OCI-LY3 (cell line): ENCODE results near the gene PSMB1.
"Not testable (repeated sequence)": the region's sequence is repeated elsewhere in the genome, so short reads cannot be mapped to it uniquely, and the experiment has no call there.

Source experiments
- H2AFZ ChIP-seq: fragments of 200-600, 300-600 bp; shearing (Covaris generic); 2 replicates; pipeline ENCODE4 v1.6.0; 2014; ENCODE audit warnings: antibody characterized with exemption, low read depth, low read length
- H3K27ac ChIP-seq: fragments of 200-600, 300-600 bp; sonication (generic); 2 replicates; pipeline ENCODE4 v1.5.1; 2014; ENCODE audit warnings: mild to moderate bottlenecking, low read length, moderate library complexity, mixed read lengths
- H3K27me3 ChIP-seq: fragments of 200-600, 300-600 bp; sonication (generic); 2 replicates; pipeline ENCODE4 v1.6.1; 2014; ENCODE audit warnings: low read depth, low read length, mixed read lengths
- H3K36me3 ChIP-seq: fragments of 200-600, 300-600 bp; sonication (generic); replicated peaks from 2 replicates; pipeline ENCODE3; 2014; ENCODE audit warnings: low read depth, low read length, mixed read lengths
- H3K4me1 ChIP-seq: fragments of 300-600, 200-600 bp; sonication (generic); 2 replicates; pipeline ENCODE4 v1.6.1; 2014; ENCODE audit warnings: low read length, mixed read lengths
- H3K4me2 ChIP-seq: fragments of 200-600, 300-600 bp; sonication (generic); 2 replicates; pipeline ENCODE4 v1.6.1; 2014; ENCODE audit warnings: low read length, mixed read lengths
- H3K4me3 ChIP-seq: fragments of 300-600, 200-600 bp; sonication (generic); 2 replicates; pipeline ENCODE4 v1.5.1; 2014; ENCODE audit warnings: antibody characterized with exemption, mild to moderate bottlenecking, low read length, moderate library complexity
- H3K79me2 ChIP-seq: fragments of 300-600, 200-600 bp; shearing (Covaris generic); 2 replicates; pipeline ENCODE4 v1.6.1; 2014; ENCODE audit warnings: mild to moderate bottlenecking, low read length, mixed read lengths
- H3K9ac ChIP-seq: fragments of 300-600, 200-600 bp; shearing (Covaris generic); 2 replicates; pipeline ENCODE4 v1.6.0; 2014; ENCODE audit warnings: mild to moderate bottlenecking, low read length, moderate library complexity
- H3K9me3 ChIP-seq: fragments of 200-600, 300-600 bp; shearing (Covaris generic); 2 replicates; pipeline ENCODE4 v1.6.1; 2014; ENCODE audit warnings: low read length, mixed read lengths; ENCODE audit not compliant: insufficient read depth
- H4K20me1 ChIP-seq: fragments of 200-600, 300-600 bp; sonication (generic); 2 replicates; pipeline ENCODE4 v1.6.1; 2016; ENCODE audit warnings: low read length, mixed read lengths; ENCODE audit not compliant: insufficient read depth
- EZH2phosphoT487 ChIP-seq: fragments of 200-600 bp; shearing (Covaris generic); IDR thresholded peaks from 2 replicates; pipeline ENCODE4 v1.6.1; 2018; ENCODE audit warnings: antibody characterized with exemption, mixed run types, low read depth
- TF ChIP-seq, protein P1 (sequence below): fragments of 200-600, 300-600 bp; sonication (generic); IDR thresholded peaks from 2 replicates; pipeline ENCODE4 v1.5.1; 2014; ENCODE audit warnings: antibody characterized with exemption, low read length, low read depth

The PSMB1 gene

GRCh38 chr6:170509723-170510018 lies 43.4 kb downstream of the PSMB1 start:
- Histone ChIP-seq H3K9me3 (no peaks in the 10 kb centered on the region), H3K27ac (no peak overlapping the region), H3K27me3 (no peaks in the 10 kb centered on the region), H3K79me2 (no peaks in the 10 kb centered on the region), H3K36me3 (no peaks in the 10 kb centered on the region), H3K4me1 (no peaks in the 10 kb centered on the region), H4K20me1 (no peaks in the 10 kb centered on the region), H3K4me3 (no peak overlapping the region), H3K9ac (no peak overlapping the region), H2AFZ (no peak overlapping the region), H3K4me2 (no peak overlapping the region)
- TF ChIP-seq EZH2phosphoT487 = no peak
- TF ChIP-seq, protein P1, sequence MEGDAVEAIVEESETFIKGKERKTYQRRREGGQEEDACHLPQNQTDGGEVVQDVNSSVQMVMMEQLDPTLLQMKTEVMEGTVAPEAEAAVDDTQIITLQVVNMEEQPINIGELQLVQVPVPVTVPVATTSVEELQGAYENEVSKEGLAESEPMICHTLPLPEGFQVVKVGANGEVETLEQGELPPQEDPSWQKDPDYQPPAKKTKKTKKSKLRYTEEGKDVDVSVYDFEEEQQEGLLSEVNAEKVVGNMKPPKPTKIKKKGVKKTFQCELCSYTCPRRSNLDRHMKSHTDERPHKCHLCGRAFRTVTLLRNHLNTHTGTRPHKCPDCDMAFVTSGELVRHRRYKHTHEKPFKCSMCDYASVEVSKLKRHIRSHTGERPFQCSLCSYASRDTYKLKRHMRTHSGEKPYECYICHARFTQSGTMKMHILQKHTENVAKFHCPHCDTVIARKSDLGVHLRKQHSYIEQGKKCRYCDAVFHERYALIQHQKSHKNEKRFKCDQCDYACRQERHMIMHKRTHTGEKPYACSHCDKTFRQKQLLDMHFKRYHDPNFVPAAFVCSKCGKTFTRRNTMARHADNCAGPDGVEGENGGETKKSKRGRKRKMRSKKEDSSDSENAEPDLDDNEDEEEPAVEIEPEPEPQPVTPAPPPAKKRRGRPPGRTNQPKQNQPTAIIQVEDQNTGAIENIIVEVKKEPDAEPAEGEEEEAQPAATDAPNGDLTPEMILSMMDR = no peak

DNA sequence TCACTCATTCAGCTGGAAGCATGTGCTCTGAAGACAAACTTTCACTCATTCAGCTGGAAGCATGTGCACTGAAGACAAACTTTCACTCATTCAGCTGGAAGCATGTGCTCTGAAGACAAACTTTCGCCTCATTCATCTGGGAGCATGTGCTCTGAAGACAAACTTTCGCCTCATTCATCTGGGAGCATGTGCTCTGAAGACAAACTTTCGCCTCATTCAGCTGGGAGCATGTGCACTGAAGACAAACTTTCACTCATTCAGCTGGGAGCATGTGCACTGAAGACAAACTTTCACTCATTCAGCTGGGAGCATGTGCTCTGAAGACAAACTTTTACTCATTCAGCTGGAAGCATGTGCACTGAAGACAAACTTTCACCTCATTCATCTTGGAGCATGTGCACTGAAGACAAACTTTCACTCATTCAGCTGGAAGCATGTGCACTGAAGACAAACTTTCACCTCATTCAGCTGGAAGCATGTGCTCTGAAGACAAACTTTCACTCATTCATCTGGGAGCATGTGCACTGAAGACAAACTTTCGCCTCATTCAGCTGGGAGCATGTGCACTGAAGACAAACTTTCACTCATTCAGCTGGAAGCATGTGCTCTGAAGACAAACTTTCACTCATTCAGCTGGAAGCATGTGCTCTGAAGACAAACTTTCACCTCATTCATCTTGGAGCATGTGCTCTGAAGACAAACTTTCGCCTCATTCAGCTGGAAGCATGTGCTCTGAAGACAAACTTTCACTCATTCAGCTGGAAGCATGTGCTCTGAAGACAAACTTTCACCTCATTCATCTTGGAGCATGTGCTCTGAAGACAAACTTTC lies 44.0 kb downstream of the PSMB1 start:
- not testable (repeated sequence) for H3K4me2 ChIP-seq, H3K79me2 ChIP-seq, H3K27me3 ChIP-seq, H3K36me3 ChIP-seq, H4K20me1 ChIP-seq, H3K4me3 ChIP-seq, H3K27ac ChIP-seq, H3K4me1 ChIP-seq, H2AFZ ChIP-seq, H3K9me3 ChIP-seq, H3K9ac ChIP-seq

GRCh38 chr6:170508275-170508674 lies 44.8 kb downstream of the PSMB1 start:
- H3K4me1 ChIP-seq, H2AFZ ChIP-seq, H4K20me1 ChIP-seq, H3K4me3 ChIP-seq, H3K27ac ChIP-seq, H3K9me3 ChIP-seq, H3K36me3 ChIP-seq, H3K4me2 ChIP-seq, H3K9ac ChIP-seq, H3K79me2 ChIP-seq, H3K27me3 ChIP-seq: not testable (repeated sequence)

DNA sequence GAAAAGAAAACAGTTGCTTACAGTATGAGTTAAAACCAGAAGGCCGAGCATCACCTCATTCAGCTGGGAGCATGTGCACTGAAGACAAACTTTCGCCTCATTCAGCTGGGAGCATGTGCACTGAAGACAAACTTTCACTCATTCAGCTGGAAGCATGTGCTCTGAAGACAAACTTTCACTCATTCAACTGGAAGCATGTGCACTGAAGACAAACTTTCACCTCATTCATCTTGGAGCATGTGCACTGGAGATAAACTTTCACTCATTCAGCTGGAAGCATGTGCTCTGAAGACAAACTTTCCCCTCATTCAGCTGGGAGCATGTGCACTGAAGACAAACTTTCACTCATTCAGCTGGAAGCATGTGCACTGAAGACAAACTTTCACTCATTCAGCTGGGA lies 45.4 kb downstream of the PSMB1 start:
- not testable (repeated sequence) for H2AFZ ChIP-seq, H3K27ac ChIP-seq, H3K79me2 ChIP-seq, H3K27me3 ChIP-seq, H3K9ac ChIP-seq, H3K4me3 ChIP-seq, H3K4me1 ChIP-seq, H3K36me3 ChIP-seq, H4K20me1 ChIP-seq, H3K9me3 ChIP-seq, H3K4me2 ChIP-seq

GRCh38 chr6:170506446-170506845 lies 46.7 kb downstream of the PSMB1 start:
- Histone ChIP-seq H3K79me2 (no peaks in the 10 kb centered on the region), H3K9ac (no peak overlapping the region), H3K9me3 (no peaks in the 10 kb centered on the region), H3K36me3 (no peaks in the 10 kb centered on the region), H3K27me3 (no peaks in the 10 kb centered on the region), H2AFZ (no peak overlapping the region), H3K27ac (no peak overlapping the region), H3K4me2 (no peak overlapping the region), H3K4me1 (no peaks in the 10 kb centered on the region), H3K4me3 (no peak overlapping the region), H4K20me1 (no peaks in the 10 kb centered on the region)
- TF ChIP-seq EZH2phosphoT487 = no peak
- TF ChIP-seq, protein P1 = no peak
